ENCODE data around the gene ASCC3.

Gene ASCC3

GRCh38 chr6:100924534-100925227 lies 43.6 kb upstream of the ASCC3 start:
- no peaks in the 10 kb centered on the region for H3F3A ChIP-seq (ENCODE audit: low read depth)
- no peak overlapping the region for H2AFZ ChIP-seq (ENCODE audit: low read length)
- no peak overlapping the region for H3K9ac ChIP-seq (ENCODE audit: low read depth, low read length, poor library complexity, severe bottlenecking)
- no peak for TF ChIP-seq CTCF (conservative IDR thresholded peaks at IDR 0.05; ENCODE audit: low read length)
- TF ChIP-seq EZH2phosphoT487 (IDR thresholded peaks at IDR 0.05; ENCODE audit: borderline replicate concordance): no peak
- H3K36me3 ChIP-seq (ENCODE audit: insufficient read depth, low read length): no peaks in the 10 kb centered on the region
- no peaks in the 10 kb centered on the region for H3K4me1 ChIP-seq (ENCODE audit: insufficient read depth, low read length, poor library complexity, severe bottlenecking)
- no peaks in the 10 kb centered on the region for H4K20me1 ChIP-seq (ENCODE audit: insufficient read depth, low read length, poor library complexity, severe bottlenecking)
- no peaks in the 10 kb centered on the region for H3K27me3 ChIP-seq (ENCODE audit: insufficient read depth, low read length, poor library complexity, severe bottlenecking)
- H3K4me2 ChIP-seq (ENCODE audit: low read depth, low read length, poor library complexity, severe bottlenecking): no peak overlapping the region
- no peaks in the 10 kb centered on the region for H3K9me3 ChIP-seq (ENCODE audit: insufficient read depth, low read depth, low read length)
- H3K79me2 ChIP-seq (ENCODE audit: insufficient read depth, low read length): no peaks in the 10 kb centered on the region
- H3K9me2 ChIP-seq (replicated peaks; ENCODE audit: low read depth, low read length): no peaks in the 10 kb centered on the region
- H3K4me3 ChIP-seq (ENCODE audit: low read length, poor library complexity, severe bottlenecking): no peak overlapping the region

- Histone ChIP-seq H3K9me3 (ENCODE audit: insufficient read depth, low read depth, low read length) (no peaks in the 10 kb centered on the region), H2AFZ (ENCODE audit: low read length) (no peak overlapping the region), H3K4me2 (ENCODE audit: low read depth, low read length, poor library complexity, severe bottlenecking) (no peak overlapping the region), H3K27me3 (ENCODE audit: insufficient read depth, low read length, poor library complexity, severe bottlenecking) (no peaks in the 10 kb centered on the region), H4K20me1 (ENCODE audit: insufficient read depth, low read length, poor library complexity, severe bottlenecking) (no peaks in the 10 kb centered on the region), H3K36me3 (ENCODE audit: insufficient read depth, low read length) (no peaks in the 10 kb centered on the region), H3F3A (ENCODE audit: low read depth) (no peaks in the 10 kb centered on the region), H3K9ac (ENCODE audit: low read depth, low read length, poor library complexity, severe bottlenecking) (no peak overlapping the region), H3K9me2 (replicated peaks; ENCODE audit: low read depth, low read length) (no peaks in the 10 kb centered on the region), H3K4me3 (ENCODE audit: low read length, poor library complexity, severe bottlenecking) (no peak overlapping the region), H3K79me2 (ENCODE audit: insufficient read depth, low read length) (no peaks in the 10 kb centered on the region), H3K4me1 (ENCODE audit: insufficient read depth, low read length, poor library complexity, severe bottlenecking) (no peaks in the 10 kb centered on the region)
- TF ChIP-seq EZH2phosphoT487 (IDR thresholded peaks at IDR 0.05; ENCODE audit: borderline replicate concordance): no peak
- no peak for TF ChIP-seq CTCF (conservative IDR thresholded peaks at IDR 0.05; ENCODE audit: low read length)
Measured at GRCh38 chr6:100923481-100924165, 42.5 kb upstream of the ASCC3 start.

- Histone ChIP-seq H3K9me2 (replicated peaks; ENCODE audit: low read depth, low read length) (no peaks in the 10 kb centered on the region), H3K36me3 (ENCODE audit: insufficient read depth, low read length) (no peaks in the 10 kb centered on the region), H3K4me2 (ENCODE audit: low read depth, low read length, poor library complexity, severe bottlenecking) (no peak overlapping the region), H4K20me1 (ENCODE audit: insufficient read depth, low read length, poor library complexity, severe bottlenecking) (no peaks in the 10 kb centered on the region), H3K9me3 (ENCODE audit: insufficient read depth, low read depth, low read length) (no peaks in the 10 kb centered on the region), H3K9ac (ENCODE audit: low read depth, low read length, poor library complexity, severe bottlenecking) (no peak overlapping the region), H3K27me3 (ENCODE audit: insufficient read depth, low read length, poor library complexity, severe bottlenecking) (no peaks in the 10 kb centered on the region), H3K79me2 (ENCODE audit: insufficient read depth, low read length) (no peaks in the 10 kb centered on the region), H3K4me1 (ENCODE audit: insufficient read depth, low read length, poor library complexity, severe bottlenecking) (no peaks in the 10 kb centered on the region), H3F3A (ENCODE audit: low read depth) (no peaks in the 10 kb centered on the region), H3K4me3 (ENCODE audit: low read length, poor library complexity, severe bottlenecking) (no peak overlapping the region), H2AFZ (ENCODE audit: low read length) (no peak overlapping the region)
- no peak for TF ChIP-seq CTCF (conservative IDR thresholded peaks at IDR 0.05; ENCODE audit: low read length)
- no peak for TF ChIP-seq EZH2phosphoT487 (IDR thresholded peaks at IDR 0.05; ENCODE audit: borderline replicate concordance)
Measured at GRCh38 chr6:100920028-100920605, 39.0 kb upstream of the ASCC3 start.

Measured in Loucy (cell line).